ENCODE results near the gene ZCCHC7.

The ZCCHC7 gene

GRCh38 chr9:37212435-37212834 is 92.1 kb downstream of the ZCCHC7 start:
- DNase-seq, result peak; percentile 63

- DNase-seq, result no peak
Measured at GRCh38 chr9:37215381-37215780, 95.0 kb downstream of the ZCCHC7 start.

- DNase-seq, result peak; percentile 11
Measured at GRCh38 chr9:37215830-37216229, 95.5 kb downstream of the ZCCHC7 start.

GRCh38 chr9:37217161-37217560 is 96.8 kb downstream of the ZCCHC7 start:
- DNase-seq, result peak; percentile 53

GRCh38 chr9:37218800-37219425 is 98.5 kb downstream of the ZCCHC7 start:
- no peak for DNase-seq

- no peak for DNase-seq
Measured at GRCh38 chr9:37220971-37221370, 100.6 kb downstream of the ZCCHC7 start.

GRCh38 chr9:37221489-37222106 is 101.2 kb downstream of the ZCCHC7 start:
- no peak for DNase-seq

GRCh38 chr9:37229455-37229854 is 109.1 kb downstream of the ZCCHC7 start:
- no peak for DNase-seq

GRCh38 chr9:37229882-37230482 is 109.6 kb downstream of the ZCCHC7 start:
- no peak for DNase-seq

- DNase-seq, result peak; percentile 13
Measured at GRCh38 chr9:37236822-37237221, 116.4 kb downstream of the ZCCHC7 start.

GRCh38 chr9:37238122-37238521 is 117.7 kb downstream of the ZCCHC7 start:
- DNase-seq, result no peak

- DNase-seq, result no peak
Measured at GRCh38 chr9:37239224-37239859, 119.0 kb downstream of the ZCCHC7 start.

- no peak for DNase-seq
Measured at GRCh38 chr9:37239921-37240320, 119.5 kb downstream of the ZCCHC7 start.

GRCh38 chr9:37241340-37241739 is 121.0 kb downstream of the ZCCHC7 start:
- DNase-seq, result no peak

- DNase-seq, result no peak
Measured at GRCh38 chr9:37242089-37242488, 121.7 kb downstream of the ZCCHC7 start.

GRCh38 chr9:37243588-37244345 is 123.4 kb downstream of the ZCCHC7 start:
- no peak for DNase-seq

GRCh38 chr9:37246826-37247225 is 126.5 kb downstream of the ZCCHC7 start:
- no peak for DNase-seq

- DNase-seq, result no peak
Measured at GRCh38 chr9:37248651-37249163, 128.3 kb downstream of the ZCCHC7 start.

- no peak for DNase-seq
Measured at GRCh38 chr9:37251452-37251851, 131.1 kb downstream of the ZCCHC7 start.

- DNase-seq, result no peak
Measured at GRCh38 chr9:37253377-37253937, 133.1 kb downstream of the ZCCHC7 start.

- no peak for DNase-seq
Measured at GRCh38 chr9:37255187-37255586, 134.8 kb downstream of the ZCCHC7 start.
